Stimulated activated CD8-positive, alpha-beta memory T cell treated with anti-CD3 and anti-CD28 coated beads, Interleukin-7, amount 100 ng/mL, for 24 hours (primary cell): Measurements from ENCODE around the gene LAMA2.

Experiments used
- DNase-seq: peaks from one replicate; pipeline ENCODE4 v3.0.0-alpha.2; 2020; ENCODE audit warnings: low read depth

The LAMA2 gene

DNA sequence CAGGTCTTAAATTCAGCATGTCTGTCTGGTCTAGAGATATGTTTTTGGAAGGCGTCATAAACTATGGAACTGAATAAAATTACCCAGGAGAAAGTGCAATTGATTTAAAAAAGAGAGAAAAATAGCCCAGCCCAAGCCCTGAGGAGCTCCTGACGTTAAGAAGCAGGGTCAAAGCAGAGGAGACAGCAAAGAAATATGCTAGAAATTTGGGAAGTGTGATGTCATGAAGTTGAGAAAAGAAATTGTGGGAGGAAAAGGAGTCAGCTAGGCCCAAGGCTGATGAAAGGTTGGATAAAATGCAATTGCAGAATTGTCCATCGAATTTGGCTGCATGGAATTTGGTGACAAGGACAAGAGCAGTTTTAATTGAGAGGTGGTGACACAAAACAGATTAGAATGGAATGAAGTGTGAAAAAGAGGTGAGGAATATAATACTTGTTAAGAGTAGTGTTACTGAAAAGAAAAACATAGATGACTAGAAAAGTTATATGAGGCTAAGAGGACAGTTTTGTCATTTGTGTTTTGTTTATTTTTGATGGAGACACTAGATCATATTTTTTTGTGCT lies 381.6 kb downstream of the LAMA2 start:
- no peak for DNase-seq

DNA sequence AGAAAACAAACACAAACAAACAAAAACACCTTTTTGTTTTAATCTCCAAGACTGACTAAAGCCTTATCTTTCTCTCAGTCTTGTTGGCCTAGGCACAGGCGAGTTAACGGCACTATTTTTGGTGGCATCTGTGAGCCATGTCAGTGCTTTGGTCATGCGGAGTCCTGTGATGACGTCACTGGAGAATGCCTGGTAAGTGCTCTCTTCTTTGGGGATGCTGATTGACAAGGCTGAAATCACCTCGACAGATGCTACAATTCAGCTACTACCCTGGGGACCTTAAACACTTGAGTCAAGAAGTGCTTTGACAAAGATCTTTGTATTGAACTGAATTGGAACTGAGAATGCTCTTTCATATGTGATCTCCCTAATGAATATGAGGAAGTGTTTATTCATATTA lies 384.1 kb downstream of the LAMA2 start:
- DNase-seq, result no peak

DNA sequence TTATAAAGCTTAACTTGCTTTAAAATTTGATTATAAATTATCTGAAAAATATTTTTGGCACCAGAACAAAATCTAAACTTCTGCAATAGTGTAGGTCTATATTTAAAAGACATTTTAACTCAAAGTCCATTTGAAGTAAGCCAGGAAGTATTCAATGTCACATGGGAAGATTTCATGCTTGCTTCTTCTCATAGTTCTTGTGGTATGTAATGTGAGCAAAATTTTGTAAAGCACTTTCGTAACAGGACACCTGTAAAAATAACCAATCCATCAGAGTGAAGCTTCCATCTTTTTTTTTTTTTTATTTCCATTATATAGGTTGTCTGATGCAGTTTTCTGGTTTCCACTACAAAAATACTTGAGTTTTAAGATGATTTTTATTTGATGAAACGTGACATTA lies 386.1 kb downstream of the LAMA2 start:
- no peak for DNase-seq

DNA sequence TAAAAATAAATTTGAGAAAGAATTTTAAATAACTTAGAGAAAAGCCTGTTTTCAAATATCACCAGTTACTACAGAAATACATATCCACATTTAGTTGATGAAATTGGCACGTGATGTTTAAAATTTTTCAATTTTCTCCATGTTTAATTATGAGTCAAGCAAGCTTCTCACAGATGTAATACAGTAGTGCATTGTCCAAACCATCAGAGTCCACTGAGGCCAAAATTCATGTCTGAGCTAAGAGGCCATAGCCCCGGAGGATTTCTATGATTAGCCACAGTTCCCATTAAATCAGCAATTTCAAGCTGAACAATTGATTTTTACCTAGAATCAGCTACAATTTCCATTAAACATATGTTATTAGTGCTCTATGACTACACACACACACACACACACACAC lies 387.0 kb downstream of the LAMA2 start:
- DNase-seq, result no peak

DNA sequence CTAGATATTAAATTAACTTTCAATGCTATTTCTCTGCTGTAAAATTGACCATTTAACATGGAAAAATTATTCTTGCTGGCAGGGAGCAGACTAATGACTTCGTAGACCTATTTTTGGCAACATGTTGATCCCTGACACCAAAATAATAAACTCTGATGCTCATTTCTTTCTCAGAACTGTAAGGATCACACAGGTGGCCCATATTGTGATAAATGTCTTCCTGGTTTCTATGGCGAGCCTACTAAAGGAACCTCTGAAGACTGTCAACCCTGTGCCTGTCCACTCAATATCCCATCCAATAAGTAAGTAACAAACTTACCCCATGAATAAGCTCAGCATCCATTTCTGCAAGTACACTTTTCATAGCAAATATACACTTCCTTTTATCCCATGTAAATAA lies 387.5 kb downstream of the LAMA2 start:
- no peak for DNase-seq

DNA sequence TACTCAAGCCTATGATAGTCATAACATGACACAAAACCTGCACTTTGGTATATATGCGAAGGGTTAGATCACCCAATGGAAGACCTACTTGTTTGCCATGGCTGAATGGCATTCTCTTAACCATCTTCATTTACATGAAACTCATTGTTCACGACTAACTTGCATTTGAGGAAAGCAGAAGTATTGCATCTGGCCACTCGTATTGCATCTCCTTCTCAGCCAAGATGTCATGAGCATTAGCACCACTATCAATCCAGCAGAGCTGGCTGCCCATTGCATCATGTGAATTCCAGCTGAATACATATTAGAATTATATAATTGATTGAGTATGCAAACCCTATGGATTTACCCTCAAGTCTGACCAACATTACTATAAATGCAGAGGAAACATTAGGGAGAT lies 390.2 kb downstream of the LAMA2 start:
- DNase-seq, result no peak

DNA sequence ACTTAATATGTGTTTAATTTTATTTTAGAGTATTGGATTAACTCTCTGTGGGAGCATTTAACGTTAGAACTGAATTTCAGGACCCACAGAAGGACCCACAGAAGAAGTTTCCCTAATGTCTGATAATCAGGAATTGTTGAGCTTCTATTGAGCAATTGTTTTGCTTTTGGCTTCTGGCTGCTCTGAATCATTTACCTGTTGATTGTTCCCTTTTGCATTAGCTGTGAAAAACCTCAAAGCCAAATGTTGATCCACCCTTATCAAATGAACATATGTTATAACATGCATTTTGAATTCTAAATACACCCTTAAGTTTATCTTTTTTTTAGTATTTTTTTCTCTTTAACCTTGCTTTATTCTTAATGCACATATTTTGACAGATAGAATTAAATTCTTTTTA lies 393.5 kb downstream of the LAMA2 start:
- DNase-seq, result no peak

DNA sequence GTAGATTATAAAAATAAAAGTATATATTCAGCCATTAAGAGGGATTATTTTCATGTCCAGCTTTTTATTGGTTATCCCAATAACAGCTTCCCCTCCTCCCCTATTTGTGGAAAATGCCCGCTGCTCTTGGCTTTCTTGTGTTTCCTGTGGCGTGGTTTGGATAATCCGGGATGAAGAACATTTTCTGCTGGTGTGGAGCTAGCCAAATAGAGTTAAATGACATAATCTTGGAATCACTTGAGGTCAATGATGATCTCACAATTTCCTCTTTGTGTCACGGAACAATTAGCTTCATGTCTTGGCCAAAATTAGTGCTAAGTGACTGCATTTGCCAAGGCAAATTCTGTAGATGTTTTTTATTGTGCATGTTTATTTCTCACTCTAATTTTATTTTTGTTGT lies 394.0 kb downstream of the LAMA2 start:
- DNase-seq, result no peak

DNA sequence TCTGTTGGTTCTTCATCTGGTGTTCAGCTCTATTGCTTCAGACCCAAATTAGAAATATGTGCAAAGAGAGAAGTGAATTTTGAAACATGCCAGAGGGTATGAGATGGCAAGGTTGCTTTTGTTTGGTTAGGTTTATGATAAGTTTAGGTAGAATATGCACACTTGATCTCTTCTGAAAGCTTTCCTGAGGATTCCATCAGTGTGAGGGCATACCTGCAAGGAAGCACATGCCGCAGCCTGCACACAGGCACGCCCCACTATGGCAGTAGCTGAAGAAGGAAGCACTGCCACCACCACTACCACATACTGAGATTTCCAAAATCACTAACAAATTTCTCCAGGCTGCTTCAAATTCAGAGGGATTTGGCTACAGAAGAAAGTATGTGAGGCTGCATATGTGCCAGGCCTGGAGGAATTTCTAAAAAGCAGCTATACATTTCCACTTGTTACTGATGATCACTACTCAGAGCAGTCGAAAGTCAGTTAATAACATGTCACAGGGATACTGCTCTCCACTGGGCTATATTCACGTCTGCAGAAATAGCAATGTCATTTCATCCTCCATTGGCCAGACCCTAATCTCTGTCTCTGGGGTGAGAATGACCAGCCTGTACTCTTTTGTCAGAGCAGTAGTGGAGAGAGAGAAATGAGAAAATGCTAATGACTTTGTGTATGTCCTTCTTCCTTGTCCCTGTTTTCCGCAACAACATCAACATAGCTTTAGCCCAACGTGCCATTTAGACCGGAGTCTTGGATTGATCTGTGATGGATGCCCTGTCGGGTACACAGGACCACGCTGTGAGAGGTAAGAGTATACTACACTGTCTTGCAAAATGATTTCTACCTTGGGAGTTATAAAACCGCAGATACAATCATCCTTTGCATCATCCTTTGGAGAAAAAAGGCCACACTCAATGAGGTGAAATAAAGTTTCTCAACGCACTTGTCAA lies 396.7 kb downstream of the LAMA2 start:
- no peak for DNase-seq

DNA sequence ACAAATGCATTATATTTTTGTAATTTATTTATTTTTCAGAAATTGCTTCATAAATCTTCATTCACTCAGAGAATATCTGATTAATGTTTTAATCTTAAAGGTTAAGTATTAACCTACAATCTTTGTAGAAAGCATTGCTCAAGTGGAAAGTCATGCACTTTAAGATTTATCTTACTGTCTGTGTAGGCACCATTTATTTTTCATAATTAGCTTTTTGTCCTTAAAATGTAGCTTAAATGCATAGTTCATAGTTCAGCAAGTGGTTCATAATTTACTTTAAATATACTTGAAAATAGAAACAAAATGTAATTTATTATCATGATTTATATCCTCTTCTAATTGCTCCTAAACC lies 397.3 kb downstream of the LAMA2 start:
- no peak for DNase-seq

DNA sequence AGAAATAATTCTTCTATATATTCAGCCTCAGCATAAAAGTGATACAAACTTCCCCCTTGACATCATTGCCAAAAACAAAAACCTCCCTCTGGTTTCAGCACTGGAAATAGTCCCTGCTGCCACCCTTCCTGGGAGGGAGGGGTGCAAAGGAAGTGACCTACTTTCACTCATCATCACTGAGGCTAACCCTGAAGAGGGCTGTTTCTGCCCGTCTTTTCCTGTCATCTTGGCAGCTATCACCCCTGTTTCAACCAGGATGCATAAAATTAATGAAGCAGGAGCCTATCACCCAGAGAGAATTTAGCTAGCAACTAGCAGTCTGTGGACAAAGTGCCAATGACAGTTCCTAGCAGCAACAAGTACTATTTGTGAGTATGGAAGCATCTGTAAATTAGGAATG lies 397.8 kb downstream of the LAMA2 start:
- no peak for DNase-seq

DNA sequence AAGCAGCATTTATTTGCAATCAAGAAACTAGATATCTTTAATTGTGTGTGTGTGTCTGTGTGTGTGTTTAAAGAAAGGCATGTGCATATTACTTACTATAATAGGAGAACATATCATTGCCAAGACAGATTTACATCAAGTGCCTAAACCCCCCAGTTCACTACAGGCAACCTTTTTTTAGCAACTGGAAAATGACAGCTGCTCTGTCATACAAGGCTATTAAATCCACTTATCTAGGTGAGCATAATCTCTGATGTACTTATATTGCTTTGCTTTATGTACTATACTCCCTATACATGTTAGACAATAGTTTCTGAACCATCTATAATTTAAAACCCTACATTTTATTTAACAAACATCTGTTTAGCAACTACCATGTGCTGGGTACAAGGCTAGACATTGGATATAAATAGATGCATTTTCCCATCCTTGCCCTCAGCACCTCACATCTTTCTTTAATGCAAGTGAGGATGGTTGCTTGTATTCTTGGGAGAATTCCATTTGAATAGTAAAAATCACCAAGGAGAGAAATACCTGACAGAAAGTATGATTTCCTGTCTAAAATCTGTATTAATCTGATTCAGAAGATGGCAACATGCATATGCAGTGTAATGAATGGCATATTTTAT lies 398.3 kb downstream of the LAMA2 start:
- no peak for DNase-seq

DNA sequence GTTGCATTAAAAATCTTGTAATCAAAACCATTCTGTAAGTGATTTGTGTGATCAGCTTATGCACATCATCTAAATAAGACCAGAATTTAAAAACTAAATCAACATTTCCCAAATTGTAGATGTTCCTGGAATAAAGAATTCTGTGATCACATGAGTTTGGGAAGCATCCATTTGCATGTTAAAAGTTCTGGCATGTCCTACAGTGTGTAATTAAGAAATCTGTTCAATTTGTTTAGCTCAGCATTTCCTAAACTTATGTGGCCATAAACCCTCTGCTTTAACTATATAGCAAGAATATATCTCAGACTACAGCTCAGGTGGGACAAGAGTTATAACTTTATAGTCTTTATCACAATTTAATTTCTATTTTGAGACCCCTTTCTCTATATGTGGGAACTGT lies 399.1 kb downstream of the LAMA2 start:
- no peak for DNase-seq

DNA sequence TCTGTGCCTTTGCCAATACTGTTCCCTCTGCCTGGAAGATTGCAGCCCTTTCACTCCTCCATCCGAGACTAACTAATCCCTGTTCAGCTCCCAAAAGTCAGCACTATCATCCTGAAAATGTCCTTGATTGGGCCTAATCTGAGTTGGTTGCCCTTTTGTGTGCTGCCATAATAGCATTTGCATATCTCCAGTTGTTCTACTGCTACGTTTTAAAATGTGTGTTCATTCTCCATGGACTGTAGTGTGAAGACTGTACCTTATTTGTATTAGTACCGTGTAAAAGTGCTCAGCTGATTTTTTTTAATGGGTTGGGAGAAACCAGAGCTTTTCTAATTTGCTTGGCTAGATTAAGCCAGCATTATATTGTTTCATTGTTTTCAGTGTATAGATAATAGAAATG lies 401.3 kb downstream of the LAMA2 start:
- no peak for DNase-seq

DNA sequence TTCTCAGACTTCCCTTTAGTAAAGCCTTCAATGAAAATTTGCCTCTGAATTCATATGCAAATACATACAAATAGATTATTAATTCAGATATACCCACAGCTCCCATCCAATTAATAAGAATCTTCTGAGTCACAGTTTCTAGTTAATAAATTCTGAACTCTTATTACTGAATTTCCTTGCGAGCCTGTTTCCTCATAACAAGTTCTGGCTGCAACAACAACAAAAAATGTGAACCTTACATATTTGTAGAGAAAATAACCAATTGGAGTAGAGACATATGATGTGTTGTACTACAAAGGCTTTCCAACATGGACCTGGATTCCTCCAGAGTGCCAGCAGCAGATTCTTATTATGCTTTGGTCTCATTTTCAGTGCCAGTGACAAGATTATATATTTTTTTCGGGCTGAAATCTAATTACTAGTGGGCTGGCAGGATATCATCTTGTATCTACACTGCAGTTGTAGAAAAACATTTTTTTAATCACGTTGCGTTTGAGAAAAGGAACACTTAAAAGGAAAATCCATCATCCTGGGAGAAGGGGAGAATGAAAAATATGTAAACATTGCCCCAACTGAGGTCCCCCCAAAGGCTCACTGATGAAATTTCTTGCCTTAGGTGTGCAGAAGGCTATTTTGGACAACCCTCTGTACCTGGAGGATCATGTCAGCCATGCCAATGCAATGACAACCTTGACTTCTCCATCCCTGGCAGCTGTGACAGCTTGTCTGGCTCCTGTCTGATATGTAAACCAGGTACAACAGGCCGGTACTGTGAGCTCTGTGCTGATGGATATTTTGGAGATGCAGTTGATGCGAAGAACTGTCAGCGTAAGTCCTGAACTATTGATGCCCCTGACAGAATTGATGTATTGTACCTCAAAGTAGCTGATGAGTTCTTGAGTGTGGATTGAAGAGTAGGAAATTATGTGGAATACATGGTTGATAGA lies 404.6 kb downstream of the LAMA2 start:
- no peak for DNase-seq

DNA sequence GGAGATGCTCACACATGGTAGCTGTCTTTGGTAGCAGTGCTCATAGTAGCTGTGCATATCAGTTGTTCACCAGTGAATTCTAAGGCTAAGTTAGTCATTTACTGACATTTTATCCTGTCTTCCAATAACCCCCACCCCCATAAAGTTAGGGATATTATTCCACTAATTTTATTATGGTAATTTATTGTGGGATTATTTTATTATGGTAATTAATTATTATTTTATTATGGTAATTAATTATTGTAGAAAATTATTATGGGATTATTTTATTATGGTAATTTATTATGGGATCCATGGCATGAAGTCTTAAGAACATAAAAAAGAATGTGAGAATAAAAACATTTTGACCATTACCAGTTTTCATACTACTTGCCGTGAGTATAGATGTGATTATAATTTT lies 406.5 kb downstream of the LAMA2 start:
- no peak for DNase-seq

DNA sequence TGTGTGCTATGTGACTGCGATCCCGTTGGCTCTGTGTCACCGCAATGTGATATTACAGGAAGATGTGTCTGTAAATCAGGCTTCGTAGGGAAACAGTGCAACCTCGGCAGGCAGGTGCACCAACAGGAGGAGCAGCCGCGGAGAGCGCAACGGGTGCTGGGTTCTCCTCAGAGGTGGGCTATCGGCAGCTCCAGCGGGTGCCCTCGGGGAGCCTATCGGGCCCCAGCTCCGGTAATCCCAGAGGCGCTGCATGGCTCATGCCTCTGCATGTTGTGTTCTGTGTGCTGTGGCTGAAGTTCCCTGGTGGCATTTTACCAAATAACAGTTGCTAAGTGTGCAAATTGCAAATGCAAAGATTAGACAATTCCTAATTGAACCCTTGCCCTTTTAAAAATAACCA lies 409.9 kb downstream of the LAMA2 start:
- DNase-seq, result no peak

DNA sequence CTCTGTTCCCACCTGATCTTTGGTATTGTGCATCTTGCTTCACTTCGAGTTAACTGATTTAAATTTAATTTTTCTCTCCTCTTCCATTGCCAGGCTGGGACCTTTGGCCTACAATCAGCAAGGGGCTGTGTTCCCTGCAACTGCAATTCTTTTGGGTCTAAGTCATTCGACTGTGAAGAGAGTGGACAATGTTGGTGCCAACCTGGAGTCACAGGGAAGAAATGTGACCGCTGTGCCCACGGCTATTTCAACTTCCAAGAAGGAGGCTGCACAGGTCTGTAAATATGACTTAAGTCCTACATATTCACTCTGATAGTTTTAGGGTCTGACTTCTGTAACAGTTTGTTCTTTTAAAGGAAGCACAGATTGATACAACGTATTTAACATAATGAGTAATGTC lies 414.7 kb downstream of the LAMA2 start:
- no peak for DNase-seq

DNA sequence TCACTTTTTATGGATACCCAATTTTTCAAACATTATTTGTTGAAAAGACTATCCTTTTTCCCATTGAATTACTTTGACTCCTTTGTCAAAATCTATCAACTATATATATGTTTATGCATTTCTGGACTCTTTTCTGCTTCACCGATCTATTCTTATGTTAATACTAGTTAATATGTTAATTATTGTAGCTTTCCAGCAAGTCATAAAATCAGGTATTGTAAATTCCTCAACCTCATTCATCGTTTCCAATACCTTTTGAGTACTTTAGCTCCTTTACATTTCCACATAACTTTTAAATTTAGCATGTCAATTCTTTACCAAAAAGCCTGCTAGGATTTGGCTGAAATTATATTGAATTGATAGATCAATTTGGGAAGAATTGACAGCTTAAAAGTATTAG lies 419.7 kb downstream of the LAMA2 start:
- no peak for DNase-seq

DNA sequence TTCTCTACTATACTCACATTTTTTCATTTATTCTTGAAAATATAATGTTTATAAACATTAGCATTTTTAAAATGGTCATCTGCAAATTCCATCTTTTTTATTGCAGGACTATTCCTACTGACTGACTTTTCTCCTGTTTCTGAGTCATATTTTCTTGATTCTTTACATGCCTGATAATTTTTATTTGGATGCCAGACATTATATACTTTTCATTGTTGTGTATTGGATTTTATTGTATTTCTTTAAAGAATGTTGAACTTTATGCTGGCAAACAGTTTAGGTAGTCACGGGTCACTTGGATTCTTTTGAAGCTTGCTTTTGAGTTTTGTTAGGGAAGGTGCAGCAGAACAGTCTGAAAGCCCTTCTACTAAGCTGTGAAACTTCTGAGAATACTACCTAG lies 423.9 kb downstream of the LAMA2 start:
- DNase-seq, result no peak

DNA sequence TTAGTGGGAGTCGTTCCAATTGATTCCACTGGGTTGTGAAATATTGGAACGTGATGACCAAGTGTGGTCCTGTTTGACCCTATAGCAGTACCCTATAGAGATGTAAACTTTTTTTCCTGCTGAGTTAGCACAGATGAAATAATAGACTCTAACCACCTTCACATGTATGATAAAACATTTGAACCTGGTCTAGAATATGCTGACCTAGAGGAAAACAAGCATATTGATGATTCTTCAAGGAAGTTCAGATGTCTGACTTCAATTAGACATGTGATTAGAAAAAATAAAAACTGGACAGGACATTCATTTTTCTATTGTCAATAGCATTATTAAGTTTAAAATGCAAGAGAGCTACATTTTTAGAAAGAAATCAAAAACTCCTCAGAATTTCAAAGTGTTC lies 424.9 kb downstream of the LAMA2 start:
- DNase-seq, result no peak

DNA sequence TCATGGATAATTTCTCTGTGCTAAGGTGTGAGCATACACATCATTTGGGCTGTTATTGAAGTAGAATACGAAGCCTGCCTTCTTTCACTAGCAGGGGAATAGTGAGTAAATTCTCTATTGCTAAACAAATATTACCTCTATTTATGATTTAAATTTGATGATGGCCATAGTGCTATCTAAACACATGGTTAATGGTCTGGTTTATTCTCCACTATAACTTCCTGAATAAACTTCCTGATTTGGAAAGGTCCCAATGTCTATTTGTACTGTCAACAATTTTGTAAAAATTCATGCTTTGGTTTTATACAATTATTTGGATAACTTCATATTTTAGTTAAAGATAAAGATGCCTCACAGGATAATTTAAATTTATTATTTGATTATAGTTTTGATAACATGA lies 426.2 kb downstream of the LAMA2 start:
- DNase-seq, result no peak
